T-helper 1 cell (primary cell): ENCODE results near the gene IL1F10.
A peak's percentile ranks its signal among the peaks of the same experiment; 100 is the strongest.
"Not testable (repeated sequence)": the region's sequence is repeated elsewhere in the genome, so short reads cannot be mapped to it uniquely, and the experiment has no call there.

Experiments
- DNase-seq, 5 donors: peaks; one replicate each; pipeline ENCODE4 v3.0.0-alpha.2; 2012 to 2020

Gene IL1F10

DNA sequence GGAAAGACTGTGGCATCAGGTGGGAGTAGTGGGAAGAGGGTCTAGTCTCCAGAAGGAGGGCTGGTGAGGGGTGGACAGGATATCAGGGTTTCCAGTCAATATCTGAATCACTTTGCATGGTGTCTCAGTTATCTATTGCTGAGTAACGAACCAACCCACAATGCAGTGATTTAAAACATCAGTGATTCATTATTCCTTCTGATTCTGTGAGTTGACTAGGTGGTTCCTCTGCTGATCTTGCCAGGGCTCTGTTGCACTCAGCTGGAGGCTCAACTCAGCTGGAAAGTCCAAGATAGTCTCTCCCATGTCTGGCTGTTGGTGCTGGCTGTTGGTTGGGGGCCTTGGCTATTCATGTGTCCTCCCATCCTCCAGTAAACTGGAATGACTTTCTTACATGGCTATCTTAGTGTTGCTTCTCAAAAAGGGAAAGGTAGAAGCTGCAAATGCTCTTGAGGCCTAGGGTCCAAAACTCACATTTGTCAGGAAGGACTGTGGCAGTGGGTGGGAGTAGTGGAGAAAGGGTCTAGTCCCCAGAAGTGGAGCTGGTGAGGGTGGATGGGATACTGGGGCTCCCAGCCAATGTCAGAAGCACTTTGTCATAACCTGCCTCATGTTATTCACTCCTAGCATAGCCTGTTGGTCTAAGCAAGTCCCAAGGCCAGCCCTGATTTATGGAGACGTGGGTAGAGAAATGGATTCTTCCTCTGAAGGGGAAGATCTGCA, 13.9 kb downstream of the IL1F10 start:
- no peak for DNase-seq

- no peak for DNase-seq
These were observed 15.5 kb downstream of the IL1F10 start for GRCh38 chr2:113083296-113083695.

- peak in 1 of 5 donors; percentile 28 for DNase-seq
These were observed 16.7 kb downstream of the IL1F10 start for GRCh38 chr2:113084249-113085000.

GRCh38 chr2:113085542-113085941, 17.8 kb downstream of the IL1F10 start:
- DNase-seq, result no peak

- DNase-seq, result no peak
These were observed 20.6 kb downstream of the IL1F10 start for GRCh38 chr2:113088213-113088992.

GRCh38 chr2:113089916-113090315, 22.1 kb downstream of the IL1F10 start:
- peak in 1 of 5 donors; percentile 51 for DNase-seq

GRCh38 chr2:113091231-113091896, 23.6 kb downstream of the IL1F10 start:
- no peak for DNase-seq

- DNase-seq, result no peak
These were observed 25.3 kb downstream of the IL1F10 start for GRCh38 chr2:113092864-113093612.

DNA sequence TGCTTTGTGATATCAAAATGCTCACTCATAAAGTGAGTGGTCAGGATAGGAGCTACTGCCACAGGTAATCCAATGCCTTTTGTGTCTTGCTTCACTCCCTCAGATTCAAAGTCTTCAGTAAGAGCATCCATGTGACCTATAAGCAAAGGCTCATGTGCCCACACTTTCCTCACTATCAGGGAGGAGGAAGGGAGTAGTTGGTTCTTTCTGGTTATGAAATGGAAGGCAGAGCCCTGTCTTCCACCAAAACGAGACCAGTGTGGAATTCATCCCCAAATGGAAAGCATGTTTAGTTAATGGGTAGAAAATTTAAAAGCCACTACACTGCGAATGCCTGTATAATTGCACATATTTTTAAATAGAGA, 25.8 kb downstream of the IL1F10 start:
- DNase-seq, result no peak

DNA sequence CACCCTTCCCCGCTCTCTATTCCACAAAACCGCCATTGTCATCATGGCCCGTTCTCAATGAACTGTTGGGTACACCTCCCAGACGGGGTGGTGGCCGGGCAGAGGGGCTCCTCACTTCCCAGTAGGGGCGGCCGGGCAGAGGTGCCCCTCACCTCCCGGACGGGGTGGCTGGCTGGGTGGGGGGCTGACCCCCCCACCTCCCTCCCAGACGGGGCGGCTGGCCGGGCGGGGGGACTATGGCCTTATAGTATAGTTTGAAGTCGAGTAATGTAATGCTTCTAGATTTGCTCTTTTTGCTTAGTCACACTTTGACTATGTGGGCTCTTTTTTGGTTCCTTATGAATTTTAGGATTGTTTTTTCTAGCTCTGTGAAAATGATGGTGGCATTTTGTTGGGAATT, 28.5 kb downstream of the IL1F10 start:
- not testable (repeated sequence) for DNase-seq

DNA sequence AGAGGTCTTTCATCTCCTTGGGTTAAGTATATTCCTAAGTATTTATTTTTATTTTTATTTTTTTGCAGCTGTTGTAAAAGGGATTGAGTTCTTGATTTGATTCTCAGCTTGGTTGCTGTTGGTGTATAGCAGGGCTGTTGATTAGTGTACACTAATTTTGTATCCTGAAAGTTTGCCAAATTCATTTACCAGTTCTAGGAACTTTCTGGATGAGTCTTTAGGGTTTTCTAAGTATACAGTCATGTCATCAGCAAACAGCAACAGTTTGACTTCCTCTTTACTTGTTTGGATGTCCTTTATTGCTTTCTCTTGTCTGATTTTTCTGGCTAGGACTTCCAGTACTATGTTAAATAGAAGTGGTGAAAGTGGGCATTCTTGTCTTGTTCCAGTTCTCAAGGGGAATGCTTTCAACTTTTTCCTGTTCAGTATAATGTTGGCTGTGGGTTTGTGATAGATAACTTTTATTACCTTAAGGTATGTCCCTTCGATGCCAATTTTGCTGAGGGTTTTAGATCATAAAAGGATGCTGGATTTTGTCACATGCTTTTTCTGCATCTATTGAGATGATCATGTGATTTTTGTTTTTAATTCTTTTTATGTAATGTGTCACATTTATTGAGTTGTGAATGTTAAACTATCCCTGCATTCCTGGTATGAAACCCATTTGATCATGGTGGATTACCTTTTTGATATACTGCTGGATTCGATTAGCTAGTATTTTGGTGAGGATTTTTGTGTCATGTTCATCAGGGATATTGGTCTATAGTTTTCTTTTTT, 29.3 kb downstream of the IL1F10 start:
- peak in 1 of 5 donors; percentile 64 for DNase-seq

DNA sequence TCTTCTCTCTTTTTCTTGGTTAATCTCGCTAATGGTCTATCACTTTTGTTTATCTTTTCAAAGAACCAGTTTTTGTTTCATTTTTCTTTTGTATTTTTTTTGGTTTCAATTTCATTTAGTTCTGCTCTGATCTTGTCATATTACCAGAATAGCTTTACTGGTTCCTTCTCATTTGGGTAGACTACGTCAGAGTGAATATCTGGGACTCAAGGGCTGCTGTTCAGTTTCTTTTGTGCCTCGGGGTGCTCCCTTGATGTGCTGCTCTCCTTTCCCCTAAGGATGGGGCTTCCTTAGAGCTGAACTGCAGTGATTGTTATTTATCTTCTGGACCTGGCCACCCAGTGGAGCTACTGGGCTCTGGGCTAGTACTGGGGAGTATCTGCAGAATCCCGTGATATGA, 30.3 kb downstream of the IL1F10 start:
- peak in 1 of 5 donors; percentile 73 for DNase-seq

- no peak for DNase-seq
These were observed 30.8 kb downstream of the IL1F10 start for GRCh38 chr2:113098532-113098931.

DNA sequence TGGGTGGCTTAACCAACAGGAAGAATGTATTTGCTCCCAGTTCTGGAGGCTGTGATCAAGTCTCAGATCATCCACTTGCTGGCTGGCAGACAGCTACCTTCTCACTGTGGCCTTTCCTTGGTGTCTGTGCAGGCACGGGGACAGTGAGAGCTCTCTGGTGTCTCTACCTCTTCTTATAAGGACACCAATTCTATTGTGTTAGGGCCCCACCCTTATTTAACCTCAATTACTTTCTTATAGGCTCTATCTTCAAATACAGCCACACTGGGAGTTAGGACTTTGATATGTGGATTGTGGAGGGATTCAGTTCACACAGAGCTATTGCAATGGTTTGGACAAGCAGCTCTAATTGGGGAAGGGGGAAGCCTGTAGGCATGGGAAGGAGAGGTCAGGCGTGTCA, 34.4 kb downstream of the IL1F10 start:
- DNase-seq, result no peak

- DNase-seq, result no peak
These were observed 35.5 kb downstream of the IL1F10 start for GRCh38 chr2:113103277-113103676.

- peak in 1 of 5 donors; percentile 23 for DNase-seq
These were observed 36.4 kb downstream of the IL1F10 start for GRCh38 chr2:113104054-113104611.

GRCh38 chr2:113105047-113105785, 37.4 kb downstream of the IL1F10 start:
- DNase-seq, result peak in 1 of 5 donors; percentile 53

DNA sequence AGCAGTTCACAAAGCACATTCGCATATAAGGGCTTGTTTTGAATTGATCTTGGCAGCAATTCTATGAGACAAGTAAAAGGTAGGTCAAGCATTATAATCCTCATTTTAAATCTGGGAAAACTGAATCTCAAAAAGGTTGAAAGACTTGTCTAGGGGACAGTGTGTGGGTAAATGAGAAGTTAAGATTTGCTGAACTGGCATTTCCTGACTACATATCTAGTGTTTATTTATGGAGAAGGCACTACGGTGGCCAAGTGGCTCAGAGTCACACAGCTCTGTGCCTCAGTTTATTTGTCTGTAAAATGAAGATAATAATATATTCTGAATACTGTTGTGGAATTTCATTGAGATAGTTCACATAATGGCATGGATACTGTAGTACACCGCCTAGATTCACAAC, 43.4 kb downstream of the IL1F10 start:
- DNase-seq, result no peak

DNA sequence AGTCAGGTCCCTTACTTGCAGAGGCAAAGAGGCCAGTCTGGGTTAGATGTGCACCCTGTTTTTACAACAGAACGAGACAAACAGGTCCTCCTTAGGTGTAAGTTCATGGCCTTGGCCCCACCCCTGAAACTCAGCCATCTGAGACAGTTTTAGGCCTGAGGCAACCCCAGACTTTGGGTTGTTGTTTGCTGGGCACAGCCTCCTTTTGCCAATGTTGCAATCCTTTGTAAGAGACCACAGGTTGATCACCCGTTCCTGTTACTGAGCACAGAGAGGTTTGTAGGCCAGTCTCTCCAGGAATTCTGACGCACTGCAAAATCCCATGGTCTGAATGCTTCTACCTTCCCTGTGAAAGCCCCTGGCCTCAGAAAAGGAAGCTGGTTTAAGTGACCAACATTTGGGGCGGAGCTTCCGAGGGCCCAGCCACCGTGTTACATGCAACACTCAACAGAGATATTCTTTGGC, 44.1 kb downstream of the IL1F10 start:
- DNase-seq, result no peak

GRCh38 chr2:113112441-113112840, 44.7 kb downstream of the IL1F10 start:
- no peak for DNase-seq
